Measurements from ENCODE around the gene SPP1. TPM values are rescaled to one million over a fixed set of nuclear protein-coding genes. Genes with fewer than 3 reads are reported as not detected.

The SPP1 gene
- polyA plus RNA-seq, 1 of the 3 experiments (the other 2 are of a cell fraction), result 0.82 TPM

- TF ChIP-seq REST (IDR thresholded peaks at IDR 0.05; ENCODE audit: low read depth, low read length) (no peak), MAX (IDR thresholded peaks at IDR 0.05; ENCODE audit: low read depth) (no peak), MEF2A (IDR thresholded peaks at IDR 0.05; ENCODE audit: borderline replicate concordance, low read depth) (no peak), EP300 (IDR thresholded peaks at IDR 0.05; ENCODE audit: borderline replicate concordance in 1 of 2, low read depth in 1 of 2, low read length in 1 of 2) (no peak)
Observed at GRCh38 chr4:87953826-87954225, 21.7 kb upstream of the SPP1 start (continued).

- DNase-seq, result no peak
- ChIA-PET POLR2A (no interaction called here), CTCF (interaction anchor here (1.3 to 4.1 kb wide), 3 partner anchors 7 to 17 kb away, joined by 3 to 21 read pairs (median 8); no protein-coding TSS in a partner anchor)
- no peaks in the 10 kb centered on the region for H3K9me3 ChIP-seq
- no peak overlapping the region for H3K4me3 ChIP-seq (ENCODE audit: low read depth in 2 of 2, low read length in 1 of 2)
- no peaks in the 10 kb centered on the region for H3K79me2 ChIP-seq (ENCODE audit: insufficient read depth)
- no peak overlapping the region for H2AFZ ChIP-seq (ENCODE audit: low read depth)
- H3K4me2 ChIP-seq, result no peak overlapping the region
- WGBS (ENCODE audit: low lambda C conversion rate), result 77% methylated on average over 3 of the region's 3 CpGs
- no peaks in the 10 kb centered on the region for H3K4me1 ChIP-seq (ENCODE audit: control insufficient read depth in 1 of 2, insufficient read depth in 2 of 2, low read depth in 1 of 2, low read length in 1 of 2)
- no peaks in the 10 kb centered on the region for H3K36me3 ChIP-seq (replicated peaks in 1 of 2; ENCODE audit: control insufficient read depth in 1 of 2, insufficient read depth in 2 of 2, low read length in 1 of 2)
- no peak overlapping the region for H3K27ac ChIP-seq (ENCODE audit: low read depth in 2 of 2, low read length in 1 of 2)
- H3K27me3 ChIP-seq (ENCODE audit: insufficient read depth), result no peaks in the 10 kb centered on the region
- H3K9me2 ChIP-seq, result no peaks in the 10 kb centered on the region
- no peak overlapping the region for H3K9ac ChIP-seq
- no peaks in the 10 kb centered on the region for H4K20me1 ChIP-seq (ENCODE audit: insufficient read depth)
- H3F3A ChIP-seq (replicated peaks; ENCODE audit: insufficient read depth), result no peaks in the 10 kb centered on the region
- TF ChIP-seq MEF2A (IDR thresholded peaks at IDR 0.05; ENCODE audit: borderline replicate concordance, low read depth) (no peak), ZBTB33 (IDR thresholded peaks at IDR 0.05; ENCODE audit: borderline replicate concordance, low read depth) (no peak), TAF1 (IDR thresholded peaks at IDR 0.05; ENCODE audit: borderline replicate concordance, low read depth, low read length) (no peak), TEAD4 (IDR thresholded peaks at IDR 0.05; ENCODE audit: borderline replicate concordance, insufficient read depth) (no peak), YY1 (IDR thresholded peaks at IDR 0.05; ENCODE audit: low read depth) (no peak), JUND (IDR thresholded peaks at IDR 0.05) (no peak), FOXM1 (IDR thresholded peaks at IDR 0.05; ENCODE audit: low read depth) (no peak), EZH2phosphoT487 (IDR thresholded peaks at IDR 0.05; ENCODE audit: borderline replicate concordance, low read depth) (no peak), NFIC (IDR thresholded peaks at IDR 0.05; ENCODE audit: borderline replicate concordance) (no peak), REST (IDR thresholded peaks at IDR 0.05; ENCODE audit: low read depth, low read length) (no peak), IRF3 (IDR thresholded peaks at IDR 0.05; ENCODE audit: low read depth, low read length) (no peak), PBX3 (IDR thresholded peaks at IDR 0.05) (no peak), GABPA (IDR thresholded peaks at IDR 0.05; ENCODE audit: low read depth) (no peak), FOSL2 (IDR thresholded peaks at IDR 0.05; ENCODE audit: borderline replicate concordance, low read depth) (no peak), USF2 (IDR thresholded peaks at IDR 0.05; ENCODE audit: borderline replicate concordance, low read depth, low read length) (no peak), POLR2AphosphoS5 (IDR thresholded peaks at IDR 0.05; ENCODE audit: low read depth, low read length) (no peak)
Observed at GRCh38 chr4:87956501-87956900, 19.0 kb upstream of the SPP1 start.

Data from SK-N-SH (cell line).